ENCODE results near the gene SLC12A7. TPM values are rescaled to one million over a fixed set of nuclear protein-coding genes. Genes with fewer than 3 reads are reported as not detected.

SLC12A7 gene
- total RNA-seq, 1 donor from 2014 or later, result 80.8 TPM

DNA sequence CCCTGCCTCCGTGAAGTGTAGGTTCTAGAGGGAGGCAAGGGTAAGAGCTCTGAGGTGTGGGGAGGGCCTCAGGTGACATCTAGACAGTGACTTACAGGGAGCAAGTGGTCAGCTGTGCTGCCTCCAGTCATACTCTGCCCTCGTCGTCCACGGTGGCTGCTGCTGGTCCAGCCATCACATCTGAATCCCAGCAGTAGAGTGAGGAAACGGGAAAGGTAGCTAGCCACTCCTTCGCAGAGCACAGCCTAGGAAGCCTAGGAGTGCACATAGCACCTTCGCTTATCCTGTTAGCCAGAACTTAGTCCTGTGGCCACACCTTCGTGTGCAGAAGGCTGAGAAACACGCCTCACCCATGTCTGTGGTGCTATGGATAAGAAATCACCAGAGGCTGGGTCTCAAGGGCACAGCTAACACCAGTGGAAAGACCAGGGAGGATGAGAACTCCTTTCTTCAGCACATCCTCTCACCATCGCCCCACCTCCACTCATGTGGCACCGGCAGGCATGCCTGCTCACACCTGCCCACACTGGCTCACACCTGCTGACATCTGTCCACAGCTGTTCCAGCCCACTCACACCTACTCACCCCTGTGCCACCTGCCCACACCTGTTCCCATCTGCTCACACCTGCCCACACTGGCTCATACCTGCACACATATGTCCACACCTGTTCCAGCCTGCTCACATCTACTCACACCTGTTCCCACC is 45.0 kb upstream of the SLC12A7 start:
- Mint-ChIP-seq H3K27ac (no peak overlapping the region), H3K4me3 (ENCODE audit: low read depth) (no peak overlapping the region), H3K9me3 (ENCODE audit: low read depth) (no peaks in the 10 kb centered on the region), H3K36me3 (ENCODE audit: insufficient read depth) (no peaks in the 10 kb centered on the region), H3K4me1 (ENCODE audit: low read depth) (peaks cover 14% of the 10 kb centered on the region), H3K27me3 (peaks cover 61% of the 10 kb centered on the region)
- TF ChIP-seq, protein P1, sequence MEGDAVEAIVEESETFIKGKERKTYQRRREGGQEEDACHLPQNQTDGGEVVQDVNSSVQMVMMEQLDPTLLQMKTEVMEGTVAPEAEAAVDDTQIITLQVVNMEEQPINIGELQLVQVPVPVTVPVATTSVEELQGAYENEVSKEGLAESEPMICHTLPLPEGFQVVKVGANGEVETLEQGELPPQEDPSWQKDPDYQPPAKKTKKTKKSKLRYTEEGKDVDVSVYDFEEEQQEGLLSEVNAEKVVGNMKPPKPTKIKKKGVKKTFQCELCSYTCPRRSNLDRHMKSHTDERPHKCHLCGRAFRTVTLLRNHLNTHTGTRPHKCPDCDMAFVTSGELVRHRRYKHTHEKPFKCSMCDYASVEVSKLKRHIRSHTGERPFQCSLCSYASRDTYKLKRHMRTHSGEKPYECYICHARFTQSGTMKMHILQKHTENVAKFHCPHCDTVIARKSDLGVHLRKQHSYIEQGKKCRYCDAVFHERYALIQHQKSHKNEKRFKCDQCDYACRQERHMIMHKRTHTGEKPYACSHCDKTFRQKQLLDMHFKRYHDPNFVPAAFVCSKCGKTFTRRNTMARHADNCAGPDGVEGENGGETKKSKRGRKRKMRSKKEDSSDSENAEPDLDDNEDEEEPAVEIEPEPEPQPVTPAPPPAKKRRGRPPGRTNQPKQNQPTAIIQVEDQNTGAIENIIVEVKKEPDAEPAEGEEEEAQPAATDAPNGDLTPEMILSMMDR (IDR thresholded peaks at IDR 0.05; ENCODE audit: unreplicated experiment), result no peak
- DNase-seq (ENCODE audit: low spot score, unreplicated experiment), result no peak

- Mint-ChIP-seq H3K4me3 (ENCODE audit: low read depth) (no peak overlapping the region), H3K27ac (no peak overlapping the region), H3K9me3 (ENCODE audit: low read depth) (no peaks in the 10 kb centered on the region), H3K27me3 (peaks cover 61% of the 10 kb centered on the region), H3K36me3 (ENCODE audit: insufficient read depth) (no peaks in the 10 kb centered on the region), H3K4me1 (ENCODE audit: low read depth) (peaks cover 14% of the 10 kb centered on the region)
- DNase-seq (ENCODE audit: low spot score, unreplicated experiment), result no peak
- TF ChIP-seq, protein P1 (IDR thresholded peaks at IDR 0.05; ENCODE audit: unreplicated experiment), result no peak
These were observed 44.3 kb upstream of the SLC12A7 start for GRCh38 chr5:1156033-1156753.

DNA sequence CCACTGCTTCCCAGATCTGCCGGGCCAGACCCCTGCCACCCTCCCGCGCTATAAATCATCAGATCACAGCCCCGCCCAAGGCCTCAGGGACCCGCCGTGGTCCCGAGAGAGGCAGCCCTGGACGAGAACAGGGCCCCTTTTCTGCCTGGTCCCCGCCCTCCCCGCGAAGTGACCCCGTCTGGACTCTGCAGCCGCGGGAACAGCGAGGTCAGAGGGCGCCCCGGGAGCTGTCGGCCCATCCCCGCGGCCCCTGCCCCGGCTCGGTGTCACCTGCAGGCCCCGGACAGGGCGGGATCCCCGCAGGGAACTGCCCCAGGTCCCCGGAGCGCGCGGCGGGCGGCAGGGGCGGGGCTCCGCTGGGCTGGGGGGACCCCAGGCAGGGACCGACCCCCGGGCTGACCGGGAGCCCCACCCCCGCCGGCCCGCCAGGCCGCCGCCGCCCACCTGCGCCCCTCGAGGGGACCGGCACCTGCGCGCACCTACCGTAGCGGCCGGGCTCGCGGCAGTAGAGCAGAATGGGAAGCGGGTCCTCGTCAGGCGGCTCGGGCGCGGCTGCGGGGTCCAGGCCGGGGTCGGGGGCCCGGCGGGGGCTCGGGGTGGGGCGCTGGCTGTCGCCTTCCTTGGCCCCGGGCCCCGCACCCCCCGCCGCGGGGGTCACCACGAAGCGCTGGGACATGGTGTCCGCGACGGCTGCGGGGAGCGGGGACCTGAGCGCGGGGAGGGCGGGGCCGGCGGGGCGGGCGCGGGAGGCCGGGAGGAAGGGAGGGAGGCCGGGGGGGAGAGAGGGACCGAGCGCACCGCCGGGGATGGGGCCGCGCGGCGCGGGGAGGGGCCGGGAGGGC is 43.5 kb upstream of the SLC12A7 start:
- no peak for DNase-seq (ENCODE audit: low spot score, unreplicated experiment)
- peaks cover 67% of the 10 kb centered on the region for H3K27me3 Mint-ChIP-seq
- no peak overlapping the region for H3K4me3 Mint-ChIP-seq (ENCODE audit: low read depth)

GRCh38 chr5:1153428-1153827 is 41.6 kb upstream of the SLC12A7 start:
- H3K4me3 Mint-ChIP-seq (ENCODE audit: low read depth), result no peak overlapping the region
- H3K27ac Mint-ChIP-seq, result no peak overlapping the region
- no peak for DNase-seq (ENCODE audit: low spot score, unreplicated experiment)
- TF ChIP-seq, protein P1 (IDR thresholded peaks at IDR 0.05; ENCODE audit: unreplicated experiment), result no peak
- no peaks in the 10 kb centered on the region for H3K9me3 Mint-ChIP-seq (ENCODE audit: low read depth)
- H3K36me3 Mint-ChIP-seq (ENCODE audit: insufficient read depth), result no peaks in the 10 kb centered on the region
- peaks cover 1% of the 10 kb centered on the region for H3K4me1 Mint-ChIP-seq (ENCODE audit: low read depth)
- H3K27me3 Mint-ChIP-seq, result peaks cover 53% of the 10 kb centered on the region

More for the DNA sequence above, 43.5 kb upstream of the SLC12A7 start:
- no peaks in the 10 kb centered on the region for H3K36me3 Mint-ChIP-seq (ENCODE audit: insufficient read depth)
- H3K27ac Mint-ChIP-seq, result no peak overlapping the region
- H3K4me1 Mint-ChIP-seq (ENCODE audit: low read depth), result peaks cover 12% of the 10 kb centered on the region
- TF ChIP-seq, protein P1 (IDR thresholded peaks at IDR 0.05; ENCODE audit: unreplicated experiment), result no peak
- H3K9me3 Mint-ChIP-seq (ENCODE audit: low read depth), result no peaks in the 10 kb centered on the region

- H3K4me3 Mint-ChIP-seq (ENCODE audit: low read depth), result no peak overlapping the region
- no peak overlapping the region for H3K27ac Mint-ChIP-seq
- peaks cover 47% of the 10 kb centered on the region for H3K27me3 Mint-ChIP-seq
- peaks cover 1% of the 10 kb centered on the region for H3K4me1 Mint-ChIP-seq (ENCODE audit: low read depth)
- TF ChIP-seq, protein P1 (IDR thresholded peaks at IDR 0.05; ENCODE audit: unreplicated experiment), result no peak
- DNase-seq (ENCODE audit: low spot score, unreplicated experiment), result no peak
- no peaks in the 10 kb centered on the region for H3K36me3 Mint-ChIP-seq (ENCODE audit: insufficient read depth)
- H3K9me3 Mint-ChIP-seq (ENCODE audit: low read depth), result no peaks in the 10 kb centered on the region
These were observed 41.0 kb upstream of the SLC12A7 start for GRCh38 chr5:1152771-1153282.
